Tibial artery (tissue), 4 donors: ENCODE measurements around the gene IDE.
"Not testable (repeated sequence)": the region's sequence is repeated elsewhere in the genome, so short reads cannot be mapped to it uniquely, and the experiment has no call there.

Experiments
- DNase-seq, 2 donors: peaks; one replicate each; pipeline ENCODE4 v3.0.0-alpha.2; 2019
- H3K27ac ChIP-seq, 2 donors: fragments of 200-600 bp; sonication (generic) in 1 of 2; 1 replicate in 1 of 2; 2 replicates in 1 of 2; pipeline ENCODE4 v1.5.1; 2018 to 2019; ENCODE audit warnings: mild to moderate bottlenecking in 1 of 2
- H3K27me3 ChIP-seq, 2 donors: fragments of 200-600 bp; sonication (generic) in 1 of 2; one replicate each; pipeline versions ENCODE4 v1.5.1 to v1.6.0; 2016 to 2019
- H3K36me3 ChIP-seq, 3 donors: fragments of 200-600 bp; sonication (generic) in 2 of 3; one replicate each; pipeline ENCODE4 v1.5.1; 2016 to 2019; ENCODE audit warnings: mild to moderate bottlenecking in 2 of 3
- H3K4me1 ChIP-seq, 4 donors: fragments of 200-600 bp; sonication (generic) in 2 of 4; 1 replicate in 3 of 4; 2 replicates in 1 of 4; pipeline ENCODE4 v1.5.1; 2016 to 2019
- H3K4me3 ChIP-seq, 2 donors: fragments of 200-600 bp; sonication (generic) in 1 of 2; 1 replicate in 1 of 2; 2 replicates in 1 of 2; pipeline ENCODE4 v1.5.1; 2018 to 2019; ENCODE audit warnings: mild to moderate bottlenecking in 2 of 2
- H3K9me3 ChIP-seq, 3 donors: fragments of 200-600 bp; sonication (generic) in 1 of 3; one replicate each; pipeline ENCODE4 v1.5.1; 2016 to 2019
- CTCF ChIP-seq, 2 experiments: fragments of 200-600 bp in 1 of 2; fragments of 450-650 bp in 1 of 2; IDR thresholded peaks; one replicate each; pipeline ENCODE4 v1.5.1; 2017 to 2019; ENCODE audit warnings: antibody characterized with exemption in 2 of 2, mild to moderate bottlenecking in 1 of 2, moderate library complexity in 1 of 2
- intact Hi-C: fragments of 100-400 bp; cut with DNase I; formaldehyde crosslinking; loops from one replicate; pipeline ENCODE4 v1.15.0; 2023; ENCODE audit warnings: low total_unique reads

IDE gene

GRCh38 chr10:92572362-92573090 lies 1.4 kb downstream of the IDE start:
- Histone ChIP-seq H3K4me3 (peak overlapping the region; percentile 89 to 90), H3K27ac (peak overlapping the region; percentile 89 to 94), H3K4me1 (peaks cover 0 to 33% (median 21%) of the 10 kb centered on the region in 4 donors), H3K36me3 (peaks cover 0 to 4% (median 0%) of the 10 kb centered on the region in 3 donors), H3K9me3 (no peaks in the 10 kb centered on the region), H3K27me3 (no peaks in the 10 kb centered on the region)
- no peak for DNase-seq
- intact Hi-C loops, result loop anchor here (2.0 kb wide), 1 partner anchor 56 kb away; no protein-coding TSS in a partner anchor
- TF ChIP-seq CTCF (IDR thresholded peaks at IDR 0.05), result no peak

GRCh38 chr10:92571649-92572048 lies 2.2 kb downstream of the IDE start:
- peaks cover 0 to 4% (median 0%) of the 10 kb centered on the region in 3 donors for H3K36me3 ChIP-seq
- intact Hi-C loops, result loop anchor here (2.0 kb wide), 1 partner anchor 55 kb away; no protein-coding TSS in a partner anchor
- H3K4me1 ChIP-seq, result peaks cover 0 to 33% (median 21%) of the 10 kb centered on the region in 4 donors
- no peaks in the 10 kb centered on the region for H3K27me3 ChIP-seq
- TF ChIP-seq CTCF (IDR thresholded peaks at IDR 0.05), result no peak
- no peaks in the 10 kb centered on the region for H3K9me3 ChIP-seq
- no peak overlapping the region for H3K4me3 ChIP-seq
- no peak for DNase-seq
- H3K27ac ChIP-seq, result no peak overlapping the region

GRCh38 chr10:92569663-92570062 lies 4.2 kb downstream of the IDE start:
- intact Hi-C loops, H3K27ac ChIP-seq, H3K9me3 ChIP-seq, H3K4me3 ChIP-seq, H3K27me3 ChIP-seq, H3K36me3 ChIP-seq, DNase-seq: not testable (repeated sequence)
- peaks cover 0 to 28% (median 17%) of the 10 kb centered on the region in 4 donors for H3K4me1 ChIP-seq

- H3K27me3 ChIP-seq, result no peaks in the 10 kb centered on the region
- H3K36me3 ChIP-seq, result peaks cover 0 to 4% (median 3%) of the 10 kb centered on the region in 3 donors
- no peaks in the 10 kb centered on the region for H3K9me3 ChIP-seq
- no peak overlapping the region for H3K27ac ChIP-seq
- no peak for TF ChIP-seq CTCF (IDR thresholded peaks at IDR 0.05)
- peaks cover 0 to 26% (median 17%) of the 10 kb centered on the region in 4 donors for H3K4me1 ChIP-seq
- DNase-seq, result no peak
- no peak overlapping the region for H3K4me3 ChIP-seq
- intact Hi-C loops, result no loop called here
These were observed 4.8 kb downstream of the IDE start for GRCh38 chr10:92569071-92569470.

GRCh38 chr10:92567952-92568600 lies 5.8 kb downstream of the IDE start:
- DNase-seq, result no peak
- no peak overlapping the region for H3K27ac ChIP-seq
- intact Hi-C loops, result no loop called here
- H3K36me3 ChIP-seq, result peaks cover 2 to 4% (median 4%) of the 10 kb centered on the region in 3 donors
- H3K4me1 ChIP-seq, result peaks cover 0 to 26% (median 17%) of the 10 kb centered on the region in 4 donors
- H3K9me3 ChIP-seq, result no peaks in the 10 kb centered on the region
- H3K4me3 ChIP-seq, result no peak overlapping the region
- no peaks in the 10 kb centered on the region for H3K27me3 ChIP-seq
- no peak for TF ChIP-seq CTCF (IDR thresholded peaks at IDR 0.05)

- Histone ChIP-seq H3K27me3 (no peaks in the 10 kb centered on the region), H3K27ac (no peak overlapping the region), H3K4me1 (no peaks in the 10 kb centered on the region), H3K36me3 (peaks cover 24 to 32% (median 24%) of the 10 kb centered on the region in 3 donors), H3K9me3 (no peaks in the 10 kb centered on the region), H3K4me3 (no peak overlapping the region)
- no peak for TF ChIP-seq CTCF (IDR thresholded peaks at IDR 0.05)
- intact Hi-C loops, result no loop called here
- DNase-seq, result no peak
These were observed 11.5 kb downstream of the IDE start for GRCh38 chr10:92562424-92562823.
